ENCODE data around the gene TMEM63A. TPM values are rescaled to one million over a fixed set of nuclear protein-coding genes. Genes with fewer than 3 reads are reported as not detected.
A peak's percentile ranks its signal among the peaks of the same experiment; 100 is the strongest.

The TMEM63A gene
- polyA plus RNA-seq, 10 donors = 15.6 to 41.8 (median 22.4) TPM

DNA sequence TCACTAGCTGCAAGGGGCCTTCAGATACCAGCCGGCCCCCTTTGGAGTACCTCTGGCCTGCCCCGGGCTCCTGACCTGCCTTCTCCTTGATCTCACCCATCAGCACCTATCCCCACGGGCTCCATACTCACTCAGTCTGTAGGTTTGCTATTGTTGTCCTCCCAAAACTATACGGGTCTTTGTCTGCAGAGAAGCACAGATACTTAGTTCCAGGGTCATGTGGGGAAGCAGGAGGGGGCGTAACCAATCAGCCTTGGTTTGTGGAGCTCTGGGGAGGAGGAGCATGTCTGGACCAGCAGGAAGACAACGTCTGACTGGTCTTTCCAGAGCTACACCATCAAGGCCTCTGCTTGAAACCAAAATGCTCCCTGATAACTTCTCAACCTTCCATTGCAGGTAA is 15.2 kb downstream of the TMEM63A start:
- DNase-seq = no peak

DNA sequence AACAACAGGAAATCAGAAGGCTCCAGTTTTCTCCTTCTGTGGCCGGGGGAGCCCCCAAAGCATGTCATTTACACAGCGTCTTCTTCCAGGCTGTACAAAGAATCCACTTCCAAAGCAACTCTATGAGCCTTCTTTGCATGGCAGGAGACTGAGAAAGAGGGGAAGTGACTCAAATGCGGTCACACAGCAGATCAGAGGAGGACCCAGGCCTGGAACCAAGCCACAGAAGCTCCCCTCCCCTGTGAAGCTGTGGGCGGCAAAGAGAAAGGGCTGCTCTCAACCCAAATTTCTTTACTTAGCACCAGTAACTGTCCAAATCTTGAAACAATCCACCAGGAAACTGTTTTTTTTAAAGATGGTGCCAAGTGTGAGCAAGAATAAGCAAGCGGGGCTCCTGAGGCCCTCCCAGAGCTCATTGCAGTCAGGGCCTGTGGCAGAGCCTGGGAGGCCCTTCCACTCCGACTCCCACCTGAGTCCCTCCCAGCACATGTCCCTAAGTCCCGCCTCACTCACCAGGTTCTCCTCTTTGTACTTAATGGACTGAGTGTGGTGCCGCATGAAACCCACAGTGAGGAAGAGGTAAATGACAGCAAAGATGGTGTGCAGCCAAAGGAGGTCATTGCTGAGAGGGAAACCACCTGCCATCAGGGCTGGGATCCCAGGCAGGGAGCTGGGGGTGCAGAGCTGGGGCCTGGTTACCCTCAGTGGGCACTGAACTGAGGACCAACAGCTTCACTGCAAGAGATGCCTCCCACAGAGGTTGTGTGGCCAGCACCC is 15.9 kb downstream of the TMEM63A start:
- peak in 1 of 3 donors; percentile 21 for DNase-seq

- DNase-seq = no peak
These were observed 16.7 kb downstream of the TMEM63A start for GRCh38 chr1:225865514-225865913.

GRCh38 chr1:225863167-225863566 is 19.0 kb downstream of the TMEM63A start:
- DNase-seq = no peak

DNA sequence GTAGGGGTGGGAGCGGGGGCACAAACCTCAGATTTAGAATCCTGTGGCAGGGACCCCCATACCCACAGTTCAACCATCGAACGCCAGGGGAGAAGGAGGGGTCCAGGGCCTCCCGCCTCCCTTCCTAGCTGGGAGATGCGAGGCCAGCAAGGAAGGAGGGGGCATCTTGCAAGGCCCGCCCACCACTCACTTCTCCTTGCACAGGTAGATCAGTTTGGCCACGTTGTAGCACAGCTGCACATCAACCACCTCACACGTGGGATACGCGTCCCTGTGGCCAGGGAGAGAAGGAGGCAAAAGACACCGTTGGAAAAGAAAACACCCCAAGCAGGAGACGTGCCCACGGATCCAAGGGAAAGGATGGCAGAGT is 19.6 kb downstream of the TMEM63A start:
- DNase-seq = no peak

GRCh38 chr1:225861834-225862580 is 20.2 kb downstream of the TMEM63A start:
- no peak for DNase-seq

- DNase-seq = no peak
These were observed 21.2 kb downstream of the TMEM63A start for GRCh38 chr1:225860876-225861441.

- DNase-seq = no peak
These were observed 22.1 kb downstream of the TMEM63A start for GRCh38 chr1:225860107-225860506.

DNA sequence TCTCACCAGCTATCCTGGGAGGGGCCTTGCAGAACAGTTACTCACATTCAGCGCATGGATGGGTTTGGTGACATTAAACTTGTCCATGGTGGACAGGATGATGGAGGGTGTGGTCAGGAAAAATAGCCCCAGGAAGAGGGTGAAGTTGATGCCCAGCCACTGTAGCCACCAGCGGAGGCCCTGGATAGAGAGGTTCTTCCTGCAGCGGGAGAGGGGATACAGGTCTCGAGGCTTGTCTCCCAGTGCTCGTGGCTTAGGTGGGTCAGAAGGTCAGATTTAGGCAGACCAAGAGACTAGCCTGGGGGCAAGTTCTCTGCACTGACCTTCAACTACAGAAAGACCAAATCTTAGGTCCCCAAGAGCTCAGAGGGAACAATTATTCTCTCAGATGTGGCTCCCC is 23.0 kb downstream of the TMEM63A start:
- DNase-seq = no peak

- no peak for DNase-seq
These were observed 24.9 kb downstream of the TMEM63A start for GRCh38 chr1:225857256-225857655.

- no peak for DNase-seq
These were observed 26.5 kb downstream of the TMEM63A start for GRCh38 chr1:225855503-225856300.

DNA sequence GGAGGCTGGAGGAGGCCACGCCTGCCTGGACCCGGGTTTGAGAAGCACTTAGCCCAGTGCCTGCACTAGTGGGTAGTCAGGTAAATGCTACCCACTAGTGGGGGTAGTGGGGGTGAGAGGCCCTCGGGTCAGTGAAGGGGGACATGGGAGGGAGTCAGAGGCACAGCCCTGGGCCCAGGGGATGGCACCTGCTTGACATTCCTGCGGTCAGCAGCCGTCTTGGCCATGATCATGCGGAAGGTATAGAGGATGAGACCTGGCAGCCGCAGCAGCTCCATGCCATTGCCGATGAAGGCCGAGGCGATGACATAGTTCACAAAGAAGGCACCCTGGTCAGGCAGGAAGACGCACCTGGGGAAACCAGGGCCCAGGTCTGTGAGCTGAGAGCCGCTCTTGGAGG is 28.7 kb downstream of the TMEM63A start:
- DNase-seq = no peak

- DNase-seq = no peak
These were observed 29.6 kb downstream of the TMEM63A start for GRCh38 chr1:225852413-225853124.

DNA sequence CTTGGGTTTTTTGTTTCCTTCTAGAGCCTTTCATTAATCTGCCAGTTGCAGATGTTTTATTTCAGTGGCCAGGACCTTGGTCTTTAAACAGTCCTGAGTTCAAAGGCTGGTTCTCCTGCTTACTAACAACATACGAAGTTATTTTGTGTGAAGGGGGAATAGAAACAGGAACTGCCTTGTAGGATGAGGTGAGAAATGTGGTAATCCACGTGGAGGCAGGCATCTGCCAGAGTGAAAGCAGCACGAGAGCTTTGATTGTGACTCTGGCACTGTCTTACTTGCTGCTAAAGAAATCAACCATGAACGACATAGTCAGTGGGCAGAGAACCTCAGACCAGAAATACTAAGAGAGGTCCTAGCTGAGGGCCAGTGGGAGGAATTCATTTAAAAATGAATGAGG is 30.4 kb downstream of the TMEM63A start:
- no peak for DNase-seq

GRCh38 chr1:225850370-225850769 is 31.8 kb downstream of the TMEM63A start:
- no peak for DNase-seq

- DNase-seq = no peak
These were observed 32.3 kb downstream of the TMEM63A start for GRCh38 chr1:225849925-225850324.

DNA sequence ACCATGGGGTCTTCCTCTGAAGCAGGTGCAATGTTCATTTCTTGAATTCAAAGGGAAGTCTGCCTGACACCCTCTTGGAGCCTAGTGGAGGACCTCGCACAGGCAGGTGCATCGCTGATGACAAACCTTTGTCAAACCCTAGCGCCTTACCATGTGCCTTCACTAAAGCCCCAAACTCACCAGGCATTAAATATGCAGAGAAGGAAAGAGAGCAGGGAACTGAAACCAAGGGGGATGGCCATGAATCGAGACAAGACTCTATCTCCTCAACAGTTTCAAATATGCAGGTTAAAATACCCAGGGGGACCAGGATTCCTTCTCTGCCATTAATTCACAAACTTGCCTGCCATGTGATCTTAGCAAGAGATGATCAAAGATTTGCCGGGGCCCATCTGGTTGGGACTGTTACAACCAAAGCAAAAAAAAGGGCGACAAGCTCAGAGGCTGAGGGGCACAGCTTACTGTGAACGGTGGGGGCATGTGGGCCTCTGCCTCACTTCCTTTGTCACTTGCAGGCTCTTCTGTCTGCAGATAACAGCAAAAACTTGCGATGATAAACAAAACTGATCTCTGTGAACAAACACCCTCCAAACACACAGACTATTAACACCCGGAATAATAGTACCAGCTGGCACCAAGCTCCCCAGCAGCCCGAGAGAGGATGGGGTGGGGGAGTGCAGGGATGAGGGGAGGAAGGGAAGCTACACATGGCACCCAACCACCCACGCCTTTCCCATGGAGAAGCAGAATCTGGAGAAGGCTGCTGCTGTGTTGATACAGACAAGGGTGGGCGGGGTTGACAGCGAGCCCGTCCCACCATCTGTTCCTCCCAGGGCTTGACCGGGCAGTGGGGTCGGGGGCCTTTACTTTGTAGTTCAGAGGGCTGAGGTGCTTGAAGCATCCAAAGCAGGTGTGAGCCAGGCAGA is 33.9 kb downstream of the TMEM63A start:
- DNase-seq = no peak

GRCh38 chr1:225847610-225848009 is 34.6 kb downstream of the TMEM63A start:
- DNase-seq = no peak

- DNase-seq = no peak
These were observed 35.6 kb downstream of the TMEM63A start for GRCh38 chr1:225846331-225847310.
